LNCaP clone FGC (cell line): Measurements from ENCODE around the gene PI4K2A.

ENCODE experiments used
- DNase-seq: peaks from one replicate; pipeline ENCODE4 v3.0.0-alpha.2; 2011; ENCODE audit warnings: low read depth
- H3K4me3 ChIP-seq: 2 replicates; pipeline ENCODE4 v1.5.1; 2011; ENCODE audit warnings: mild to moderate bottlenecking, low read depth, low read length, control low read depth
- CTCF ChIP-seq: IDR thresholded peaks from 2 replicates; pipeline ENCODE4 v1.5.1; 2012; ENCODE audit warnings: mild to moderate bottlenecking; ENCODE audit not compliant: control insufficient read depth, insufficient read depth; ENCODE audit errors: extremely low read depth

Gene PI4K2A

GRCh38 chr10:97708976-97709946 lies 68.8 kb downstream of the PI4K2A start:
- no peak for DNase-seq
- no peak overlapping the region for H3K4me3 ChIP-seq
- peak; percentile 76 for TF ChIP-seq CTCF

GRCh38 chr10:97711640-97712572 lies 71.4 kb downstream of the PI4K2A start:
- no peak for TF ChIP-seq CTCF
- no peak overlapping the region for H3K4me3 ChIP-seq
- DNase-seq: no peak

DNA sequence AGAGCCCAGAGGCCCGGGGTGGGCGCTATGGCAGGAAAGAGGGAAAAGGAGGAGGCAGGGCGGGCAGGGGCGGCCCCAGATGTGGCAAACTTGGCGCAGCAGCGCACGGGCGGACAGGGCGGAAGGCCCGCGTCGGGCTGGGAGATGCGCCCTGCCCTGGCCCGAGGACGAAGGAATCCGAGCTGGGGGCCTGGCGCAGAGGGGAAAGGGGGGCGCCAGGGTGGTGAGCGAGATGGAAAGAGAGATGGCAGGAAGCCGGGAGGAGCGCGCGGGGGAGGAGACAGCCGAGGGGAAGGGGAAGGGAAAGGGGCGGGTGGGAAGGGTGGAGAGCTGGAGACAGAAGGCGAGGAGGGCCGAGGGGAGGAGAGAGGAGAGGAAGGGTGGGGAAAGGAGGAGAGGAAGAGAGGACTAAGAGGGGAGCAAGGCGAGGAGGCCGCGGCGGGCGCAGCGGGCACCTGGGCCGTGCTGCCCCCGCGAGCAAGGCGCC lies 72.9 kb downstream of the PI4K2A start, which contains the start of gene MARVELD1:
Gene MARVELD1, plus strand, starts transcription at position 392 of the 487 bp plus-strand sequence. CDS start 147 bp downstream, outside the sequence.
- TF ChIP-seq CTCF: no peak
- H3K4me3 ChIP-seq: peak within 1 kb of the TSS; percentile 63
- DNase-seq: no peak

DNA sequence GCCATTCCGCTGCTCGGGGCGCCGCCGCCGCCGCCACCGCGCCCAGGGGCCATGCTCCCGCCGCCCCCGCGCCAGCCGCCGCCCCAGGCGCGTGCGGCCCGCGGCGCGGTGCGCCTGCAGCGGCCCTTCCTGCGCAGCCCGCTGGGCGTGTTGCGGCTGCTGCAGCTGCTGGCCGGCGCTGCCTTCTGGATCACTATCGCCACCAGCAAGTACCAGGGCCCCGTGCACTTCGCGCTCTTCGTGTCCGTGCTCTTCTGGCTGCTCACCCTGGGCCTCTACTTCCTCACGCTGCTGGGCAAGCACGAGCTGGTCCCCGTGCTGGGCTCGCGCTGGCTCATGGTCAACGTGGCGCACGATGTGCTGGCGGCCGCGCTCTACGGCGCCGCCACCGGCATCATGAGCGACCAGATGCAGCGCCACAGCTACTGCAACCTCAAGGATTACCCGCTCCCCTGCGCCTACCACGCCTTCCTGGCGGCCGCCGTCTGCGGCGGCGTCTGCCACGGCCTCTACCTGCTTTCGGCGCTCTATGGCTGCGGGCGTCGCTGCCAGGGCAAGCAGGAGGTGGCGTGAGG lies 73.4 kb downstream of the PI4K2A start:
- H3K4me3 ChIP-seq: peak overlapping the region; percentile 63
- peak; percentile 61 for TF ChIP-seq CTCF
- DNase-seq: no peak

DNA sequence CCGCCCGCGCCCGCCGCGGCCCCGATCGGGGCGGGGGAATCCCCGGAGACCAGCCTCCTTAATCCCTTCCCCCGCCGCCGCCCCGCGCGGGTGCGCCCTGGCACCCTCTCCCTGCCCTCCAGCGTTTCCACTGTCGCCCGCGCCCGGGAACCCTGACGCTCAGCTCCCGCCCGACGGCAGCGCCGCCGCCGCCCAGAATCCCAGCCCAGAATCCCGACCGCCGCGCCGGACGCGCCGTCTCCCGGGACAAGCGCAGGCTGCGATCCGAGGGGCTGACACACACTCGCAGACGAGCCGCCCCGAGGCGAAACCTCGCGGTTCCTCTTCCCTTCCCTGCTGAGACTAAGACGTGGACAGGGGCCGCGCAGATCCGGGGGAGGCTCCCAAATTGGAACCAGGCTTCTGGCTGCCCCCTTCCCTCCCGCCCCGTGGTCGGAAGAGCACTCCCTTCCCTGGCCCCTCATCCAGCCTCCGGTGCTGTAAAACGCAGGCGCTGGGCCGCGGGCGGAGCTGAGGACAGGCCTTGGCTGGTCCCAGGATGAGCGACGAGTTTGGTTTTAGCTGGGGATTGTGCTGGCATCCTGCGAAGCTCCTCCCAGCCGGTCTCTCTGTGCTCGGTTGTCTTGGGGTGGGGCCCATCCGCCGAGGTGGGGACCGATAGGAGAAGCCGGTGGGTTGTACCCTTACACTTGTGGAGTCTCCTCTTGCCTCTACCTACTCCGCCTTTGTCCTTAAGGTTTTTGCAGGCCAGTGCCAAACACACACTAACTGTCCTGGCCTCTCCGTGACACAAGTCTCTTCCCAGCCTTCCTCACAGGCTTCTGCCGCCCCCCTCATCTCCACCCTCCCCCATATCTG lies 74.2 kb downstream of the PI4K2A start:
- no peak for DNase-seq
- TF ChIP-seq CTCF: no peak
- H3K4me3 ChIP-seq: peak overlapping the region; percentile 63

- DNase-seq: no peak
- no peak for TF ChIP-seq CTCF
- H3K4me3 ChIP-seq: peak overlapping the region; percentile 63
Measured at GRCh38 chr10:97715259-97715874, 74.9 kb downstream of the PI4K2A start.
